SK-N-SH (cell line): Measurements from ENCODE around the gene OTOS. TPM values are rescaled to one million over a fixed set of nuclear protein-coding genes. Genes with fewer than 3 reads are reported as not detected.

Source experiments
- CTCF ChIA-PET: fragments of 300-600, 350-600 bp; formaldehyde crosslinking; extraction: SDS; loops from one replicate; lab custom pipeline; 2021; lab: Yijun Ruan, JAX
- POLR2A ChIA-PET: fragments of 350-600 bp; sonication (Branson Sonifier 250); formaldehyde crosslinking; extraction: SDS; loops from one replicate; lab custom pipeline; 2020; ENCODE audit warnings: antibody characterized with exemption, inconsistent platforms; lab: Yijun Ruan, JAX
- DNase-seq: peaks from one replicate; pipeline ENCODE4 v3.0.0; 2012
- H2AFZ ChIP-seq: fragments of 200-600 bp; sonication (generic); 2 replicates; pipeline ENCODE4 v1.8.1; 2016; ENCODE audit warnings: antibody characterized with exemption, mild to moderate bottlenecking, low read depth
- H3F3A ChIP-seq: fragments of 200-600 bp; sonication (generic); replicated peaks from 2 replicates; pipeline ENCODE3; 2016; ENCODE audit warnings: antibody characterized with exemption, mild to moderate bottlenecking; ENCODE audit not compliant: insufficient read depth
- H3K27ac ChIP-seq, 2 experiments: fragments of 200-500 bp in 1 of 2; fragments of 200-600 bp in 1 of 2; sonication (Bioruptor generic) in 1 of 2; sonication (generic), shearing (Covaris generic) in 1 of 2; 2 replicates each; pipeline versions ENCODE4 v1.5.1 to v1.6.1; 2014 to 2016; ENCODE audit warnings: low read depth in 2 of 2, inconsistent platforms in 1 of 2, low read length in 1 of 2, mild to moderate bottlenecking in 1 of 2, mixed read lengths in 1 of 2
- H3K27me3 ChIP-seq: fragments of 200-600 bp; sonication (generic), shearing (Covaris generic); 2 replicates; pipeline ENCODE4 v1.6.1; 2016; ENCODE audit warnings: mixed run types; ENCODE audit not compliant: insufficient read depth
- H3K36me3 ChIP-seq, 2 experiments: fragments of 200-500 bp in 1 of 2; fragments of 200-600 bp in 1 of 2; sonication (Bioruptor generic) in 1 of 2; sonication (generic) in 1 of 2; replicated peaks in 1 of 2; 2 replicates each; pipeline versions ENCODE3 to v1.5.1; 2014 to 2016; ENCODE audit warnings: low read length in 1 of 2, mild to moderate bottlenecking in 1 of 2; ENCODE audit not compliant: insufficient read depth in 2 of 2, control insufficient read depth in 1 of 2
- H3K4me1 ChIP-seq, 2 experiments: fragments of 200-500 bp in 1 of 2; fragments of 200-600 bp in 1 of 2; sonication (Bioruptor generic) in 1 of 2; sonication (generic), shearing (Covaris generic) in 1 of 2; 2 replicates each; pipeline versions ENCODE4 v1.5.1 to v1.6.1; 2014 to 2016; ENCODE audit warnings: low read depth in 1 of 2, low read length in 1 of 2, mixed run types in 1 of 2; ENCODE audit not compliant: insufficient read depth in 2 of 2, control insufficient read depth in 1 of 2
- H3K4me2 ChIP-seq: fragments of 200-600 bp; sonication (generic), shearing (Covaris generic); 2 replicates; pipeline ENCODE4 v1.6.1; 2017; ENCODE audit warnings: mixed run types
- H3K4me3 ChIP-seq, 2 experiments: fragments of 200-500 bp in 1 of 2; fragments of 200-600 bp in 1 of 2; sonication (Bioruptor generic) in 1 of 2; sonication (generic), shearing (Covaris generic) in 1 of 2; 2 replicates each; pipeline versions ENCODE4 v1.5.1 to v1.8.1; 2014 to 2016; ENCODE audit warnings: low read depth in 2 of 2, inconsistent platforms in 1 of 2, low read length in 1 of 2, mild to moderate bottlenecking in 1 of 2, mixed read lengths in 1 of 2, moderate library complexity in 1 of 2
- H3K79me2 ChIP-seq: fragments of 200-600 bp; sonication (generic); 2 replicates; pipeline ENCODE4 v1.8.1; 2017; ENCODE audit warnings: mild to moderate bottlenecking; ENCODE audit not compliant: insufficient read depth
- H3K9ac ChIP-seq: fragments of 200-600 bp; sonication (generic); 2 replicates; pipeline ENCODE4 v1.6.1; 2017; ENCODE audit warnings: mixed run types
- H3K9me2 ChIP-seq: fragments of 200-600 bp; sonication (generic); 2 replicates; pipeline ENCODE4 v1.6.1; 2017; ENCODE audit warnings: mixed run types
- H3K9me3 ChIP-seq: fragments of 200-600 bp; sonication (generic); 2 replicates; pipeline ENCODE4 v1.6.1; 2017; ENCODE audit warnings: mixed run types, mild to moderate bottlenecking, moderate library complexity
- H4K20me1 ChIP-seq: fragments of 200-600 bp; sonication (generic); 2 replicates; pipeline ENCODE4 v1.6.1; 2017; ENCODE audit warnings: mild to moderate bottlenecking, mixed run types; ENCODE audit not compliant: insufficient read depth
- CHD2 ChIP-seq: fragments of 150-350 bp; IDR thresholded peaks from 2 replicates; pipeline ENCODE4 v1.6.1; 2018; ENCODE audit warnings: low read length; ENCODE audit not compliant: partially characterized antibody
- ELF1 ChIP-seq: IDR thresholded peaks from 2 replicates; pipeline ENCODE4 v1.4.0; 2012
- EZH2phosphoT487 ChIP-seq: fragments of 200-600 bp; sonication (generic); IDR thresholded peaks from 2 replicates; pipeline ENCODE4 v1.6.1; 2017; ENCODE audit warnings: low read depth, mixed run types, mild to moderate bottlenecking, antibody characterized with exemption, moderate library complexity, borderline replicate concordance
- FOXJ3 ChIP-seq: sonication (generic); formaldehyde crosslinking; IDR thresholded peaks from 2 replicates; pipeline ENCODE4 v1.5.1; 2020; ENCODE audit warnings: mild to moderate bottlenecking, missing genetic modification reagents
- FOXM1 ChIP-seq: IDR thresholded peaks from 2 replicates; pipeline ENCODE4 v1.4.0; 2012; ENCODE audit warnings: low read depth, mild to moderate bottlenecking
- NFIC ChIP-seq: IDR thresholded peaks from 2 replicates; pipeline ENCODE4 v1.4.0; 2012; ENCODE audit warnings: borderline replicate concordance
- NRF1 ChIP-seq: IDR thresholded peaks from 2 replicates; pipeline ENCODE4 v1.6.1; 2012; ENCODE audit warnings: low read depth, mild to moderate bottlenecking, low read length
- POLR2AphosphoS5 ChIP-seq: IDR thresholded peaks from 2 replicates; pipeline ENCODE4 v1.6.1; 2012; ENCODE audit warnings: low read depth, low read length
- SIN3A ChIP-seq: IDR thresholded peaks from 2 replicates; pipeline ENCODE4 v1.6.1; 2012; ENCODE audit warnings: low read depth, mild to moderate bottlenecking, low read length, moderate library complexity, borderline replicate concordance
- TAF1 ChIP-seq: IDR thresholded peaks from 2 replicates; pipeline ENCODE4 v1.6.1; 2012; ENCODE audit warnings: low read depth, mild to moderate bottlenecking, low read length, moderate library complexity, borderline replicate concordance
- WGBS: methylation state at CpG from one replicate; pipeline ENCODE4 v1.1.6; 2017; ENCODE audit warnings: low lambda C conversion rate; 5-methylcytosine and 5-hydroxymethylcytosine counted together
- polyA plus RNA-seq, 3 experiments: library from polyadenylated mRNA; depleted of rRNA; stranded (reverse); fragments of >200 nt; gene quantifications; 2 replicates each; pipeline ENCODE4 v1.2.3, GENCODE V29; 2012
- TF ChIP-seq, protein P1 (sequence below): fragments of 150-350 bp; IDR thresholded peaks from 2 replicates; pipeline ENCODE4 v1.6.1; 2017; ENCODE audit warnings: antibody characterized with exemption, low read length, low read depth, borderline replicate concordance
- TF ChIP-seq, protein P2 (sequence below): IDR thresholded peaks from 2 replicates; pipeline ENCODE4 v1.6.1; 2012; ENCODE audit warnings: mild to moderate bottlenecking, low read depth, low read length, moderate library complexity
- TF ChIP-seq, protein P3 (sequence below): IDR thresholded peaks from 2 replicates; pipeline ENCODE4 v1.4.0; 2012; ENCODE audit warnings: low read depth, borderline replicate concordance

OTOS gene
- polyA plus RNA-seq, 1 of the 3 experiments (the other 2 are of a cell fraction): not detected

DNA sequence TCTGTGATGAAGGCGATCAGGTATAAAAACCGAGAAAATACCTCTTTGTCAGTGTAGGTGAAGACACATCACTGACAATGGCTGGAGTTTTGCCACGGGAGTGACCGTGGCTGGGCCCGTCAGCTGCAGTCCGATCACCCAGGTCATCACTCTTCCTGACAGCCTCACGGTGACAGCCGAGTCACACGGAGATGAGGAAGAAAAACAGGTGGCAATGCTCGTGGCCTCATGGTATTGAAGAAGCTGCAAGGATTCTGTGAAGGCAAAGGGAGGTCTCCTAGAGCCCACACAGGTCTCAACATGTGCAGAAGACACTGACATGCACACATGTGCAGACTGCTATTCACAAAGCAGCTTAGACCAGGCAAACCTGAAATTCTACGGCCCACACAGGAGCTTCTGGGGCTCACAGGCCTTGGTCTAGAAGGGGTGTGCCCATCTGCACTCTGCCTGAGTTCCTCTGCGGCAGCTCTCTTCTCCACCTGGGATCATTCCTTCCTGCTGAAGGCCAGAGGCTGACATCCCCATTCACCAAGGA, 11.8 kb downstream of the OTOS start:
- no peaks in the 10 kb centered on the region for H3K27me3 ChIP-seq
- peaks cover 10 to 66% of the 10 kb centered on the region in 2 experiments for H3K36me3 ChIP-seq
- ChIA-PET POLR2A (interaction anchor here (1.0 kb wide), 1 partner anchor 10 kb away, joined by 3 read pairs; no protein-coding TSS in a partner anchor), CTCF (interaction anchor here (0.6 to 2.5 kb wide), 4 partner anchors 15 to 527 kb away, joined by 3 to 9 read pairs (median 8); no protein-coding TSS in a partner anchor)
- no peaks in the 10 kb centered on the region for H3K9me2 ChIP-seq
- H3K9me3 ChIP-seq: no peaks in the 10 kb centered on the region
- 86% methylated on average over 9 of the region's 12 CpGs for WGBS
- no peaks in the 10 kb centered on the region for H3F3A ChIP-seq
- H2AFZ ChIP-seq: no peak overlapping the region
- TF ChIP-seq FOXJ3: no peak
- no peak overlapping the region for H3K27ac ChIP-seq
- H3K4me2 ChIP-seq: no peak overlapping the region
- no peaks in the 10 kb centered on the region for H4K20me1 ChIP-seq
- H3K4me3 ChIP-seq: no peak overlapping the region
- peaks cover 11% of the 10 kb centered on the region for H3K79me2 ChIP-seq
- H3K9ac ChIP-seq: no peak overlapping the region
- no peaks in the 10 kb centered on the region for H3K4me1 ChIP-seq
- no peak for DNase-seq

DNA sequence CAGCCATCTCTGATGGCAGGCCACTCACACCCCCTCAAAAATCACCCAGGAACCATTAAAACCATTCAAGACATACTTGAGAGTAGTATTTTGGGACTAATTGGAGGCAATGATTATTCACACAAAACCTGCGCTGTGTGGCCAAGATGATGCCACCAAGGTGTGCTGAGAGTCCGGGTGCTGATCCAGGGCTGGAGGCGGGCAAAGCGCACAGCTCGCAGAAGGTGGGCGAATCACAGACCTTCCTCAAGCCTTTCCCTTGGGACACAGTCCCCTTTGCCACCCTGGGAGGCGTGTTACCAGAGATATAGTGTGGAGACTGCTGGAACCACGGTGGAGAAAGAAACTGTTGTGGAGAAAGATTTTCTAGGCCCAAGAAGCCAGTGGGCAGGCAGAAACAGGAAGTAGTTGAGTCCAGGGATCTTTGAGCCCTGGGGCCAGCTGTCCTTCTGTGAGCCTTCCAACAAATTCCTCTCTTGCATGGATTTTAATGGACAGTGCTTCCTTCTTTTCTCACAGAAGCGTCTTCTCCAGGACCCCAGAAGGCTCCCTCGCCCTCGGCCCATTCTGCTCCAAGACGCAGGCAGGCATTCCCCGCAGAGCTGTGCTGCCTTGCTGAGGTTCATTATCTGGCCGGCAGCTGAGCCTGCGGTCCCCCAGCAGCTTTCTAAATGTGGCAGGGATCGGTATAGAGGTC, 12.4 kb downstream of the OTOS start:
- Histone ChIP-seq H3K27me3 (no peaks in the 10 kb centered on the region), H3K79me2 (peaks cover 5% of the 10 kb centered on the region), H3K9me2 (no peaks in the 10 kb centered on the region), H3K9me3 (no peaks in the 10 kb centered on the region), H2AFZ (no peak overlapping the region), H4K20me1 (no peaks in the 10 kb centered on the region), H3K4me3 (no peak overlapping the region), H3K4me2 (no peak overlapping the region), H3K27ac (no peak overlapping the region), H3K4me1 (no peaks in the 10 kb centered on the region), H3F3A (no peaks in the 10 kb centered on the region), H3K9ac (no peak overlapping the region), H3K36me3 (peaks cover 7 to 60% of the 10 kb centered on the region in 2 experiments)
- ChIA-PET POLR2A (no interaction called here), CTCF (interaction anchor here (1.0 to 2.5 kb wide), 3 partner anchors 22 to 67 kb away, joined by 4 to 9 read pairs (median 7); no protein-coding TSS in a partner anchor)
- no peak for TF ChIP-seq EZH2phosphoT487
- TF ChIP-seq TAF1: no peak
- no peak for TF ChIP-seq NFIC
- TF ChIP-seq, protein P1, sequence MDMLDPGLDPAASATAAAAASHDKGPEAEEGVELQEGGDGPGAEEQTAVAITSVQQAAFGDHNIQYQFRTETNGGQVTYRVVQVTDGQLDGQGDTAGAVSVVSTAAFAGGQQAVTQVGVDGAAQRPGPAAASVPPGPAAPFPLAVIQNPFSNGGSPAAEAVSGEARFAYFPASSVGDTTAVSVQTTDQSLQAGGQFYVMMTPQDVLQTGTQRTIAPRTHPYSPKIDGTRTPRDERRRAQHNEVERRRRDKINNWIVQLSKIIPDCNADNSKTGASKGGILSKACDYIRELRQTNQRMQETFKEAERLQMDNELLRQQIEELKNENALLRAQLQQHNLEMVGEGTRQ: no peak
- no peak for TF ChIP-seq CHD2
- TF ChIP-seq, protein P2, sequence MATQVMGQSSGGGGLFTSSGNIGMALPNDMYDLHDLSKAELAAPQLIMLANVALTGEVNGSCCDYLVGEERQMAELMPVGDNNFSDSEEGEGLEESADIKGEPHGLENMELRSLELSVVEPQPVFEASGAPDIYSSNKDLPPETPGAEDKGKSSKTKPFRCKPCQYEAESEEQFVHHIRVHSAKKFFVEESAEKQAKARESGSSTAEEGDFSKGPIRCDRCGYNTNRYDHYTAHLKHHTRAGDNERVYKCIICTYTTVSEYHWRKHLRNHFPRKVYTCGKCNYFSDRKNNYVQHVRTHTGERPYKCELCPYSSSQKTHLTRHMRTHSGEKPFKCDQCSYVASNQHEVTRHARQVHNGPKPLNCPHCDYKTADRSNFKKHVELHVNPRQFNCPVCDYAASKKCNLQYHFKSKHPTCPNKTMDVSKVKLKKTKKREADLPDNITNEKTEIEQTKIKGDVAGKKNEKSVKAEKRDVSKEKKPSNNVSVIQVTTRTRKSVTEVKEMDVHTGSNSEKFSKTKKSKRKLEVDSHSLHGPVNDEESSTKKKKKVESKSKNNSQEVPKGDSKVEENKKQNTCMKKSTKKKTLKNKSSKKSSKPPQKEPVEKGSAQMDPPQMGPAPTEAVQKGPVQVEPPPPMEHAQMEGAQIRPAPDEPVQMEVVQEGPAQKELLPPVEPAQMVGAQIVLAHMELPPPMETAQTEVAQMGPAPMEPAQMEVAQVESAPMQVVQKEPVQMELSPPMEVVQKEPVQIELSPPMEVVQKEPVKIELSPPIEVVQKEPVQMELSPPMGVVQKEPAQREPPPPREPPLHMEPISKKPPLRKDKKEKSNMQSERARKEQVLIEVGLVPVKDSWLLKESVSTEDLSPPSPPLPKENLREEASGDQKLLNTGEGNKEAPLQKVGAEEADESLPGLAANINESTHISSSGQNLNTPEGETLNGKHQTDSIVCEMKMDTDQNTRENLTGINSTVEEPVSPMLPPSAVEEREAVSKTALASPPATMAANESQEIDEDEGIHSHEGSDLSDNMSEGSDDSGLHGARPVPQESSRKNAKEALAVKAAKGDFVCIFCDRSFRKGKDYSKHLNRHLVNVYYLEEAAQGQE: no peak
- TF ChIP-seq FOXM1: no peak
- TF ChIP-seq, protein P3, sequence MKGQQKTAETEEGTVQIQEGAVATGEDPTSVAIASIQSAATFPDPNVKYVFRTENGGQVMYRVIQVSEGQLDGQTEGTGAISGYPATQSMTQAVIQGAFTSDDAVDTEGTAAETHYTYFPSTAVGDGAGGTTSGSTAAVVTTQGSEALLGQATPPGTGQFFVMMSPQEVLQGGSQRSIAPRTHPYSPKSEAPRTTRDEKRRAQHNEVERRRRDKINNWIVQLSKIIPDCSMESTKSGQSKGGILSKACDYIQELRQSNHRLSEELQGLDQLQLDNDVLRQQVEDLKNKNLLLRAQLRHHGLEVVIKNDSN: no peak
- TF ChIP-seq NRF1: no peak
- TF ChIP-seq SIN3A: no peak
- no peak for TF ChIP-seq ELF1
- TF ChIP-seq POLR2AphosphoS5: no peak
- DNase-seq: no peak
- WGBS: 95% methylated on average over 13 of the region's 16 CpGs
